ENCODE data around the gene PACSIN2. TPM values are rescaled to one million over a fixed set of nuclear protein-coding genes. Genes with fewer than 3 reads are reported as not detected.
A peak's percentile ranks its signal among the peaks of the same experiment; 100 is the strongest.

The PACSIN2 gene
- total and polyA plus RNA-seq, 2 of the 13 experiments (the other 11 are each of a cell fraction or from before 2014, with no cell fraction given): 54.1 to 68.8 TPM

DNA sequence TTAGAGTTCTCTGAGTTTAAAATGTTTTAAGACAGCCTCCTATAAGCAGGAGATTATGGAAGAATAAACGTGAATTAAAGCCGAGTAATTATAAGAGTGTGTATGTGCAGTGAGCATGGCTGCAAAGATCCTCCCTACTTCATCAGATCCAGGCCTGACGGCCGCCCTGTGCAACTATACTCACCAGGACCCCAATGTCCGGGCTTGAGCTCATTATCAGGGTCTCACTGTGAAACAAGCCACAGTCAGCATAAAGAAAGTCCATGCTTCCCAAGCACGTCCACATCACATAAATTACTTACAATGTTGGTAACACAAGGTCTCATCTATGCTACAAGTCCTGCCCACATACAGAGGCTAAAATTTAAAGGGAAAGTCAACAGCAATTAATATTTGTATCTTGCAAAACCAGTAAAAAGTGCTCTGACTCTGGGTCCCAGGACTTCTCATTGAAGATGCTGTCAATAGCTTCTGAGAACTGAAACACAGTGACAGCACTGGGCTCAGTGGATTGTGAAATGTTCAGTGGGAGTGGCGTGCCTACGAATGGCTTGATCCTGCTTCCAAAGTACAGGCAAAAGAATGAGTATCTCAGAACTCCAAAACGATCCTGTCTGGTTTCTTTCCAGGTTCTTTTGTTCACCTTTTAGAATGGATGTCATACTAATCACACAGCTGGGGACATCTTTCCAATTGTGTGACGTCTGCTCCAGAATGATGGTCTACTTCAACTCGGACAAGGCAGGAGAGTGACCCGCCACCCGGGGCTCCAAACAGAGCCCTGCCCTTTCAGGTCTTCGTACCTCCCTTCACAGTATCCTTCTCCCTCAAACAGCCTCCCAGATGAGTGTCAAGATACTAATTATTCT lies 85.7 kb downstream of the PACSIN2 start (continued):
- TF ChIP-seq, protein P1, sequence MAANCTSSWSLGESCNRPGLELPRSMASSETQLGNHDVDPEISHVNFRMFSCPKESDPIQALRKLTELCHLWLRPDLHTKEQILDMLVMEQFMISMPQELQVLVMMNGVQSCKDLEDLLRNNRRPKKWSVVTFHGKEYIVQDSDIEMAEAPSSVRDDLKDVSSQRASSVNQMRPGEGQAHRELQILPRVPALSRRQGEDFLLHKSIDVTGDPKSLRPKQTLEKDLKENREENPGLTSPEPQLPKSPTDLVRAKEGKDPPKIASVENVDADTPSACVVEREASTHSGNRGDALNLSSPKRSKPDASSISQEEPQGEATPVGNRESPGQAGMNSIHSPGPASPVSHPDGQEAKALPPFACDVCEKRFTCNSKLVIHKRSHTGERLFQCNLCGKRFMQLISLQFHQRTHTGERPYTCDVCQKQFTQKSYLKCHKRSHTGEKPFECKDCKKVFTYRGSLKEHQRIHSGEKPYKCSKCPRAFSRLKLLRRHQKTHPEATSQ (CRISPR knock-in tag; IDR thresholded peaks at IDR 0.05; ENCODE audit: borderline replicate concordance): no peak
- TF ChIP-seq ZNF260 (CRISPR knock-in tag; IDR thresholded peaks at IDR 0.05; ENCODE audit: borderline replicate concordance, low read depth) (no peak), ZNF382 (CRISPR knock-in tag; IDR thresholded peaks at IDR 0.05; ENCODE audit: borderline replicate concordance) (no peak), SMC3 (IDR thresholded peaks at IDR 0.05; ENCODE audit: low read length) (peak; percentile 20; the same call in 1 of the 2 replicates), HOXA3 (CRISPR knock-in tag; IDR thresholded peaks at IDR 0.05) (peak; percentile 44; the same call in 1 of the 2 replicates), MEIS1 (CRISPR knock-in tag; IDR thresholded peaks at IDR 0.05; ENCODE audit: borderline replicate concordance) (peak; percentile 70; the same call in 1 of the 2 replicates), POLR2AphosphoS5 (IDR thresholded peaks at IDR 0.05; ENCODE audit: low read depth, low read length) (no peak), GATAD1 (CRISPR knock-in tag; IDR thresholded peaks at IDR 0.05) (no peak), CENPX (CRISPR knock-in tag; IDR thresholded peaks at IDR 0.05) (no peak), PCBP1 (IDR thresholded peaks at IDR 0.05; ENCODE audit: borderline replicate concordance, low read depth, low read length) (no peak), ZNF232 (CRISPR knock-in tag; IDR thresholded peaks at IDR 0.05; ENCODE audit: borderline replicate concordance) (no peak), ELF3 (CRISPR knock-in tag; IDR thresholded peaks at IDR 0.05) (no peak)
- TF ChIP-seq, protein P2, sequence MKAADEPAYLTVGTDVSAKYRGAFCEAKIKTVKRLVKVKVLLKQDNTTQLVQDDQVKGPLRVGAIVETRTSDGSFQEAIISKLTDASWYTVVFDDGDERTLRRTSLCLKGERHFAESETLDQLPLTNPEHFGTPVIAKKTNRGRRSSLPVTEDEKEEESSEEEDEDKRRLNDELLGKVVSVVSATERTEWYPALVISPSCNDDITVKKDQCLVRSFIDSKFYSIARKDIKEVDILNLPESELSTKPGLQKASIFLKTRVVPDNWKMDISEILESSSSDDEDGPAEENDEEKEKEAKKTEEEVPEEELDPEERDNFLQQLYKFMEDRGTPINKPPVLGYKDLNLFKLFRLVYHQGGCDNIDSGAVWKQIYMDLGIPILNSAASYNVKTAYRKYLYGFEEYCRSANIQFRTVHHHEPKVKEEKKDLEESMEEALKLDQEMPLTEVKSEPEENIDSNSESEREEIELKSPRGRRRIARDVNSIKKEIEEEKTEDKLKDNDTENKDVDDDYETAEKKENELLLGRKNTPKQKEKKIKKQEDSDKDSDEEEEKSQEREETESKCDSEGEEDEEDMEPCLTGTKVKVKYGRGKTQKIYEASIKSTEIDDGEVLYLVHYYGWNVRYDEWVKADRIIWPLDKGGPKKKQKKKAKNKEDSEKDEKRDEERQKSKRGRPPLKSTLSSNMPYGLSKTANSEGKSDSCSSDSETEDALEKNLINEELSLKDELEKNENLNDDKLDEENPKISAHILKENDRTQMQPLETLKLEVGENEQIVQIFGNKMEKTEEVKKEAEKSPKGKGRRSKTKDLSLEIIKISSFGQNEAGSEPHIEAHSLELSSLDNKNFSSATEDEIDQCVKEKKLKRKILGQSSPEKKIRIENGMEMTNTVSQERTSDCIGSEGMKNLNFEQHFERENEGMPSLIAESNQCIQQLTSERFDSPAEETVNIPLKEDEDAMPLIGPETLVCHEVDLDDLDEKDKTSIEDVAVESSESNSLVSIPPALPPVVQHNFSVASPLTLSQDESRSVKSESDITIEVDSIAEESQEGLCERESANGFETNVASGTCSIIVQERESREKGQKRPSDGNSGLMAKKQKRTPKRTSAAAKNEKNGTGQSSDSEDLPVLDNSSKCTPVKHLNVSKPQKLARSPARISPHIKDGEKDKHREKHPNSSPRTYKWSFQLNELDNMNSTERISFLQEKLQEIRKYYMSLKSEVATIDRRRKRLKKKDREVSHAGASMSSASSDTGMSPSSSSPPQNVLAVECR (CRISPR knock-in tag; IDR thresholded peaks at IDR 0.05; ENCODE audit: borderline replicate concordance): no peak
- TF ChIP-seq, protein P3, sequence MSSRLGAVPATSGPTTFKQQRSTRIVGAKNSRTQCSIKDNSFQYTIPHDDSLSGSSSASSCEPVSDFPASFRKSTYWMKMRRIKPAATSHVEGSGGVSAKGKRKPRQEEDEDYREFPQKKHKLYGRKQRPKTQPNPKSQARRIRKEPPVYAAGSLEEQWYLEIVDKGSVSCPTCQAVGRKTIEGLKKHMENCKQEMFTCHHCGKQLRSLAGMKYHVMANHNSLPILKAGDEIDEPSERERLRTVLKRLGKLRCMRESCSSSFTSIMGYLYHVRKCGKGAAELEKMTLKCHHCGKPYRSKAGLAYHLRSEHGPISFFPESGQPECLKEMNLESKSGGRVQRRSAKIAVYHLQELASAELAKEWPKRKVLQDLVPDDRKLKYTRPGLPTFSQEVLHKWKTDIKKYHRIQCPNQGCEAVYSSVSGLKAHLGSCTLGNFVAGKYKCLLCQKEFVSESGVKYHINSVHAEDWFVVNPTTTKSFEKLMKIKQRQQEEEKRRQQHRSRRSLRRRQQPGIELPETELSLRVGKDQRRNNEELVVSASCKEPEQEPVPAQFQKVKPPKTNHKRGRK (CRISPR knock-in tag; IDR thresholded peaks at IDR 0.05): no peak
- TF ChIP-seq, protein P4, sequence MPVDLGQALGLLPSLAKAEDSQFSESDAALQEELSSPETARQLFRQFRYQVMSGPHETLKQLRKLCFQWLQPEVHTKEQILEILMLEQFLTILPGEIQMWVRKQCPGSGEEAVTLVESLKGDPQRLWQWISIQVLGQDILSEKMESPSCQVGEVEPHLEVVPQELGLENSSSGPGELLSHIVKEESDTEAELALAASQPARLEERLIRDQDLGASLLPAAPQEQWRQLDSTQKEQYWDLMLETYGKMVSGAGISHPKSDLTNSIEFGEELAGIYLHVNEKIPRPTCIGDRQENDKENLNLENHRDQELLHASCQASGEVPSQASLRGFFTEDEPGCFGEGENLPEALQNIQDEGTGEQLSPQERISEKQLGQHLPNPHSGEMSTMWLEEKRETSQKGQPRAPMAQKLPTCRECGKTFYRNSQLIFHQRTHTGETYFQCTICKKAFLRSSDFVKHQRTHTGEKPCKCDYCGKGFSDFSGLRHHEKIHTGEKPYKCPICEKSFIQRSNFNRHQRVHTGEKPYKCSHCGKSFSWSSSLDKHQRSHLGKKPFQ (CRISPR knock-in tag; IDR thresholded peaks at IDR 0.05; ENCODE audit: insufficient replicate concordance): no peak
- TF ChIP-seq, protein P5, sequence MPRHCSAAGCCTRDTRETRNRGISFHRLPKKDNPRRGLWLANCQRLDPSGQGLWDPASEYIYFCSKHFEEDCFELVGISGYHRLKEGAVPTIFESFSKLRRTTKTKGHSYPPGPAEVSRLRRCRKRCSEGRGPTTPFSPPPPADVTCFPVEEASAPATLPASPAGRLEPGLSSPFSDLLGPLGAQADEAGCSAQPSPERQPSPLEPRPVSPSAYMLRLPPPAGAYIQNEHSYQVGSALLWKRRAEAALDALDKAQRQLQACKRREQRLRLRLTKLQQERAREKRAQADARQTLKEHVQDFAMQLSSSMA (CRISPR knock-in tag; IDR thresholded peaks at IDR 0.05): no peak
- TF ChIP-seq, protein P6, sequence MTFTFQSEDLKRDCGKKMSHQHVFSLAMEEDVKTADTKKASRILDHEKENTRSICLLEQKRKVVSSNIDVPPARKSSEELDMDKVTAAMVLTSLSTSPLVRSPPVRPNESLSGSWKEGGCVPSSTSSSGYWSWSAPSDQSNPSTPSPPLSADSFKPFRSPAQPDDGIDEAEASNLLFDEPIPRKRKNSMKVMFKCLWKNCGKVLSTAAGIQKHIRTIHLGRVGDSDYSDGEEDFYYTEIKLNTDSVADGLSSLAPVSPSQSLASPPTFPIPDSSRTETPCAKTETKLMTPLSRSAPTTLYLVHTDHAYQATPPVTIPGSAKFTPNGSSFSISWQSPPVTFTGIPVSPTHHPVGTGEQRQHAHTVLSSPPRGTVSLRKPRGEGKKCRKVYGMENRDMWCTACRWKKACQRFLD (CRISPR knock-in tag; IDR thresholded peaks at IDR 0.05; ENCODE audit: borderline replicate concordance): no peak
